GM12878 (cell line): ENCODE measurements around the gene TRIM7. TPM values are rescaled to one million over a fixed set of nuclear protein-coding genes. Genes with fewer than 3 reads are reported as not detected.
"Not testable (repeated sequence)": the region's sequence is repeated elsewhere in the genome, so short reads cannot be mapped to it uniquely, and the experiment has no call there.

ENCODE experiments used
- ATAC-seq: fragments of 200-7000 bp; cut with Tn5 transposase; 3 replicates; pipeline ENCODE4 v1.9.1; 2020; ENCODE audit warnings: mild to moderate bottlenecking, moderate library complexity
- BruUV-seq: library from RNA; stranded (reverse); fragments of 400-500 nt; replicated peaks from 2 replicates; lab custom pipeline; 2021; lab: Mats Ljungman, UMichigan
- CTCF ChIA-PET: fragments of 300-600 bp; sonication (Branson Sonifier 250); formaldehyde crosslinking; extraction: SDS; loops from one replicate; lab custom pipeline; 2021; ENCODE audit warnings: inconsistent platforms; lab: Yijun Ruan, JAX
- POLR2A ChIA-PET: fragments of 350-600 bp; formaldehyde crosslinking; extraction: SDS; loops from one replicate; lab custom pipeline; 2021; ENCODE audit warnings: inconsistent platforms; lab: Charles Lee
- RAD21 ChIA-PET: fragments of 300-600 bp; sonication (Branson Sonifier 250); formaldehyde crosslinking; loops from one replicate; lab custom pipeline; 2023; ENCODE audit warnings: antibody characterized with exemption; ENCODE audit not compliant: unreplicated experiment; lab: Charles Lee
- SMC1A ChIA-PET: fragments of 300-600 bp; sonication (Branson Sonifier 250); formaldehyde crosslinking; loops from one replicate; lab custom pipeline; 2023; ENCODE audit not compliant: unreplicated experiment, uncharacterized antibody; lab: Charles Lee
- DNase-seq: peaks from one replicate; pipeline ENCODE4 v3.0.0-alpha.2; 2011; ENCODE audit warnings: low read depth, low spot score
- FAIRE-seq: peaks from 3 replicates; lab custom pipeline; 2011; peaks lifted over from hg19 to GRCh38; lab: Jason Lieb, UNC
- H2AFZ ChIP-seq: 2 replicates; pipeline ENCODE4 v1.6.0; 2011; ENCODE audit warnings: low read depth, low read length, control low read depth; ENCODE audit not compliant: control insufficient read depth
- H3K27ac ChIP-seq: 2 replicates; pipeline ENCODE4 v1.5.1; 2011; ENCODE audit warnings: control low read depth; ENCODE audit not compliant: control insufficient read depth, insufficient read depth
- H3K27me3 ChIP-seq, 2 experiments: replicated peaks in 1 of 2; 2 replicates each; pipeline versions ENCODE4 v1.6.0 to v1.6.1; 2011; ENCODE audit warnings: low read length in 1 of 2; ENCODE audit not compliant: control insufficient read depth in 2 of 2, insufficient read depth in 2 of 2
- H3K36me3 ChIP-seq, 2 experiments: 2 replicates each; pipeline ENCODE4 v1.5.1; 2011; ENCODE audit warnings: low read length in 1 of 2; ENCODE audit not compliant: control insufficient read depth in 2 of 2, insufficient read depth in 2 of 2
- H3K4me1 ChIP-seq: 2 replicates; pipeline ENCODE4 v1.6.1; 2011; ENCODE audit warnings: mild to moderate bottlenecking, low read length, moderate library complexity, mixed read lengths; ENCODE audit not compliant: control insufficient read depth, insufficient read depth
- H3K4me2 ChIP-seq: 2 replicates; pipeline ENCODE4 v1.6.0; 2011; ENCODE audit warnings: control low read depth; ENCODE audit not compliant: control insufficient read depth, insufficient read depth
- H3K4me3 ChIP-seq: fragments of 200-600 bp; sonication (generic); 2 replicates; pipeline ENCODE4 v1.5.1; 2016
- H3K79me2 ChIP-seq: 2 replicates; pipeline ENCODE4 v1.6.0; 2011; ENCODE audit warnings: low read length; ENCODE audit not compliant: control insufficient read depth, insufficient read depth
- H3K9ac ChIP-seq: 2 replicates; pipeline ENCODE4 v1.8.0; 2011; ENCODE audit warnings: low read length, control low read depth, mixed read lengths; ENCODE audit not compliant: control insufficient read depth, insufficient read depth
- H3K9me3 ChIP-seq: replicated peaks from 3 replicates; pipeline ENCODE4 v1.5.1; 2011; ENCODE audit warnings: mild to moderate bottlenecking, low read length; ENCODE audit not compliant: control insufficient read depth, insufficient read depth
- H4K20me1 ChIP-seq: 2 replicates; pipeline ENCODE4 v1.6.0; 2011; ENCODE audit not compliant: control insufficient read depth, insufficient read depth
- IRF4 ChIP-seq: IDR thresholded peaks from 2 replicates; pipeline ENCODE4 v1.6.1; 2011; ENCODE audit warnings: low read depth, low read length
- RUNX3 ChIP-seq: IDR thresholded peaks from 2 replicates; pipeline ENCODE4 v1.6.1; 2012; ENCODE audit warnings: low read length, inconsistent platforms
- WGBS: methylation state at CpG from one replicate; pipeline ENCODE4 v1.1.6; 2016; ENCODE audit warnings: low lambda C conversion rate; ENCODE audit not compliant: insufficient replicate concordance, insufficient coverage; ENCODE audit errors: missing lambda C conversion rate; 5-methylcytosine and 5-hydroxymethylcytosine counted together
- in situ Hi-C: fragments of 300-500 bp; cut with MboI; formaldehyde crosslinking; loops from 9 replicates; pipeline ENCODE4 v1.14.3; 2018; ENCODE audit warnings: mixed read lengths
- intact Hi-C: fragments of 100-400 bp; cut with micrococcal nuclease; formaldehyde crosslinking; loops from one replicate; pipeline ENCODE4 v1.14.2; 2022; ENCODE audit not compliant: unreplicated experiment
- polyA plus RNA-seq, 11 experiments: library from polyadenylated mRNA; depleted of rRNA in 4 of 11; unstranded in 6 of 11; stranded (reverse) in 5 of 11; fragments of >200 nt; fragmentation: Nextera tagmentation in 4 of 11; fragmentation: Illumina TruSeq in 1 of 11; extraction: Ambion mirVana in 4 of 11; extraction: Trizol in 1 of 11; gene quantifications; 1 replicate in 1 of 11; 2 replicates in 10 of 11; pipeline versions ENCODE4 v1.2.1 to v1.2.3, GENCODE V29; 2011 to 2016; ENCODE audit warnings: inconsistent platforms in 2 of 11, missing spikeins in 2 of 11, low read depth in 1 of 11
- total RNA-seq, 4 experiments: library from RNA; depleted of rRNA in 3 of 4; stranded (reverse); fragments of >200 nt in 3 of 4; fragmentation: Illumina TruSeq in 1 of 4; extraction: Trizol in 1 of 4; gene quantifications; 2 replicates each; pipeline versions ENCODE4 v1.2.1 to v1.2.3, GENCODE V29; 2013 to 2021
- TF ChIP-seq, protein P1 (sequence below): IDR thresholded peaks from 2 replicates; pipeline ENCODE4 v1.6.1; 2012; ENCODE audit warnings: low read length, inconsistent platforms

The TRIM7 gene
- total and polyA plus RNA-seq, 10 of the 15 experiments (the other 5 are each of a cell fraction or from before 2014, with no cell fraction given): 0.02 to 1.6 (median 0.41) TPM

DNA sequence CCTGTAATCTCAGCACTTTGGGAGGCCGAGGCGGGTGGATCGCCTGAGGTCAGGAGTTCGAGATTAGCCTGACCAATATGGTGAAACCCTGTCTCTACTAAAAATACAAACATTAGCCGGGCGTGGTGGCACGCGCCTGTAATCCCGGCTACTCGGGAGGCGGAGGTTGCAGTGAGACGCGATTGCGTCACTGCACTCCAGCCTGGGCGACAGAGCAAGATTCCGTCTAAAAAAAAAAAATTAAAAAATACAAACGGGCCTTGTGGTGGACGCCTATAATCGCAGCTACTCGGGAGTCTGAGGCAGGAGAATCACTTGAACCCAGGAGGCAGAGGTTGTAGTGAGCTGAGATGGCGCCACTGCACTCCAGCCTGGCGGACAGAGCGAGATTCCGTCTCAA lies 4.0 kb upstream of the TRIM7 start:
- peaks cover 12% of the 10 kb centered on the region for H3K4me1 ChIP-seq
- in situ Hi-C loops, BruUV-seq, H4K20me1 ChIP-seq, H3K27ac ChIP-seq, DNase-seq, H3K36me3 ChIP-seq, ATAC-seq, H3K4me2 ChIP-seq, FAIRE-seq, CTCF ChIA-PET, H2AFZ ChIP-seq, H3K79me2 ChIP-seq, H3K27me3 ChIP-seq, intact Hi-C loops, H3K4me3 ChIP-seq, H3K9ac ChIP-seq, H3K9me3 ChIP-seq: not testable (repeated sequence)
- ChIA-PET SMC1A (interaction anchor here (0.9 to 6.5 kb wide), 4 partner anchors 13 to 24 kb away, joined by 3 to 40 read pairs (median 19); no protein-coding TSS in a partner anchor), POLR2A (interaction anchor here (3.5 kb wide), 1 partner anchor 17 kb away, joined by 41 read pairs; no protein-coding TSS in a partner anchor), RAD21 (interaction anchor here (0.5 to 5.0 kb wide), 3 partner anchors 18 to 585 kb away, joined by 3 to 72 read pairs (median 12); partner anchors contain the start of gene TRIM52)
- 87% methylated on average over 21 of the region's 24 CpGs for WGBS

DNA sequence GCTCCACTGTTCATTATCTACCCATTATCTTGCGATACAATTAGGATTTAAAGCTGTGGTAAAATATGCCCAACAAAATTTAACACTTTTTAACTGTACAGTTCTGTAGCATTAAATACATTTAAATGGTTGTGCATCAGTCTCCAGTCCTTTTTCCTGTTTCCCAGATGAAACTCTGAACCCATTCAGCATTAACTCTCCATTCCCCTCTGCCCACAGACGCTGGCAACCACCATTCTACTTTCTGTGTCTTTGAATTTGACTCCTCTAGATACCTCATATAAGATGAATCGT lies 2.9 kb upstream of the TRIM7 start:
- 31% methylated on average over 3 of the region's 3 CpGs for WGBS
- peak overlapping the region; percentile 83; the same call in 1 of the 2 replicates for H3K4me3 ChIP-seq
- no peaks in the 10 kb centered on the region for H4K20me1 ChIP-seq
- intact Hi-C loops: loop anchor here (1.0 kb wide), 3 partner anchors 10 to 17 kb away; no protein-coding TSS in a partner anchor
- ChIA-PET SMC1A (interaction anchor here (0.9 to 6.5 kb wide), 7 partner anchors 8 to 44 kb away, joined by 4 to 40 read pairs (median 6); no protein-coding TSS in a partner anchor), RAD21 (interaction anchor here (0.8 to 5.0 kb wide), 10 partner anchors 8 to 56 kb away, joined by 3 to 72 read pairs (median 8); partner anchors contain the start of genes RACK1, TRIM41 and TRIM52), CTCF (interaction anchor here (0.7 to 8.2 kb wide), 7 partner anchors 12 to 35 kb away, joined by 3 to 96 read pairs (median 6); partner anchors contain the start of gene TRIM41), POLR2A (interaction anchor here (0.6 to 3.5 kb wide), 12 partner anchors 8 to 52 kb away, joined by 3 to 41 read pairs (median 8); partner anchors contain the start of gene TRIM41)
- no peak for FAIRE-seq
- H3K9ac ChIP-seq: no peak overlapping the region
- TF ChIP-seq, protein P1, sequence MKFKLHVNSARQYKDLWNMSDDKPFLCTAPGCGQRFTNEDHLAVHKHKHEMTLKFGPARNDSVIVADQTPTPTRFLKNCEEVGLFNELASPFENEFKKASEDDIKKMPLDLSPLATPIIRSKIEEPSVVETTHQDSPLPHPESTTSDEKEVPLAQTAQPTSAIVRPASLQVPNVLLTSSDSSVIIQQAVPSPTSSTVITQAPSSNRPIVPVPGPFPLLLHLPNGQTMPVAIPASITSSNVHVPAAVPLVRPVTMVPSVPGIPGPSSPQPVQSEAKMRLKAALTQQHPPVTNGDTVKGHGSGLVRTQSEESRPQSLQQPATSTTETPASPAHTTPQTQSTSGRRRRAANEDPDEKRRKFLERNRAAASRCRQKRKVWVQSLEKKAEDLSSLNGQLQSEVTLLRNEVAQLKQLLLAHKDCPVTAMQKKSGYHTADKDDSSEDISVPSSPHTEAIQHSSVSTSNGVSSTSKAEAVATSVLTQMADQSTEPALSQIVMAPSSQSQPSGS: 0 out of 2 replicates have a peak, but pooled peaks have one; percentile 5
- TF ChIP-seq RUNX3 (peak; percentile 31; the same call in 1 of the 2 replicates), IRF4 (no peak)
- no TSS peak for BruUV-seq
- H2AFZ ChIP-seq: no peak overlapping the region
- in situ Hi-C loops: no loop called here
- peaks cover 4 to 8% of the 10 kb centered on the region in 2 experiments; a peak in 3 of 4 replicates for H3K27me3 ChIP-seq
- H3K79me2 ChIP-seq: no peaks in the 10 kb centered on the region
- H3K36me3 ChIP-seq: no peaks in the 10 kb centered on the region
- ATAC-seq: no peak
- H3K4me2 ChIP-seq: peak overlapping the region; percentile 82
- H3K27ac ChIP-seq: no peak overlapping the region
- H3K9me3 ChIP-seq: no peaks in the 10 kb centered on the region
- no peak for DNase-seq
- H3K4me1 ChIP-seq: peaks cover 14% of the 10 kb centered on the region
